ENCODE results near the gene PREPL. TPM values are rescaled to one million over a fixed set of nuclear protein-coding genes. Genes with fewer than 3 reads are reported as not detected.

Gene PREPL
- total and polyA plus RNA-seq, 10 of the 15 experiments (the other 5 are each of a cell fraction or from before 2014, with no cell fraction given) = 9.2 to 43.0 (median 20.4) TPM

GRCh38 chr2:44361330-44362206 is at the start of gene PREPL, which contains the start of gene CAMKMT (continued):
- TF ChIP-seq, protein P1, sequence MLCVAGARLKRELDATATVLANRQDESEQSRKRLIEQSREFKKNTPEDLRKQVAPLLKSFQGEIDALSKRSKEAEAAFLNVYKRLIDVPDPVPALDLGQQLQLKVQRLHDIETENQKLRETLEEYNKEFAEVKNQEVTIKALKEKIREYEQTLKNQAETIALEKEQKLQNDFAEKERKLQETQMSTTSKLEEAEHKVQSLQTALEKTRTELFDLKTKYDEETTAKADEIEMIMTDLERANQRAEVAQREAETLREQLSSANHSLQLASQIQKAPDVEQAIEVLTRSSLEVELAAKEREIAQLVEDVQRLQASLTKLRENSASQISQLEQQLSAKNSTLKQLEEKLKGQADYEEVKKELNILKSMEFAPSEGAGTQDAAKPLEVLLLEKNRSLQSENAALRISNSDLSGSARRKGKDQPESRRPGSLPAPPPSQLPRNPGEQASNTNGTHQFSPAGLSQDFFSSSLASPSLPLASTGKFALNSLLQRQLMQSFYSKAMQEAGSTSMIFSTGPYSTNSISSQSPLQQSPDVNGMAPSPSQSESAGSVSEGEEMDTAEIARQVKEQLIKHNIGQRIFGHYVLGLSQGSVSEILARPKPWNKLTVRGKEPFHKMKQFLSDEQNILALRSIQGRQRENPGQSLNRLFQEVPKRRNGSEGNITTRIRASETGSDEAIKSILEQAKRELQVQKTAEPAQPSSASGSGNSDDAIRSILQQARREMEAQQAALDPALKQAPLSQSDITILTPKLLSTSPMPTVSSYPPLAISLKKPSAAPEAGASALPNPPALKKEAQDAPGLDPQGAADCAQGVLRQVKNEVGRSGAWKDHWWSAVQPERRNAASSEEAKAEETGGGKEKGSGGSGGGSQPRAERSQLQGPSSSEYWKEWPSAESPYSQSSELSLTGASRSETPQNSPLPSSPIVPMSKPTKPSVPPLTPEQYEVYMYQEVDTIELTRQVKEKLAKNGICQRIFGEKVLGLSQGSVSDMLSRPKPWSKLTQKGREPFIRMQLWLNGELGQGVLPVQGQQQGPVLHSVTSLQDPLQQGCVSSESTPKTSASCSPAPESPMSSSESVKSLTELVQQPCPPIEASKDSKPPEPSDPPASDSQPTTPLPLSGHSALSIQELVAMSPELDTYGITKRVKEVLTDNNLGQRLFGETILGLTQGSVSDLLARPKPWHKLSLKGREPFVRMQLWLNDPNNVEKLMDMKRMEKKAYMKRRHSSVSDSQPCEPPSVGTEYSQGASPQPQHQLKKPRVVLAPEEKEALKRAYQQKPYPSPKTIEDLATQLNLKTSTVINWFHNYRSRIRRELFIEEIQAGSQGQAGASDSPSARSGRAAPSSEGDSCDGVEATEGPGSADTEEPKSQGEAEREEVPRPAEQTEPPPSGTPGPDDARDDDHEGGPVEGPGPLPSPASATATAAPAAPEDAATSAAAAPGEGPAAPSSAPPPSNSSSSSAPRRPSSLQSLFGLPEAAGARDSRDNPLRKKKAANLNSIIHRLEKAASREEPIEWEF (IDR thresholded peaks at IDR 0.05; ENCODE audit: insufficient replicate concordance, low read depth, low read length) = peak; percentile 31
- TF ChIP-seq HSF1 (IDR thresholded peaks at IDR 0.05; ENCODE audit: low read depth, low read length) (no peak), BHLHE40 (IDR thresholded peaks at IDR 0.05; ENCODE audit: borderline replicate concordance in 1 of 2, low read depth in 2 of 2, low read length in 1 of 2) (peak; percentile 87 to 93), LARP7 (IDR thresholded peaks at IDR 0.05) (peak; percentile 88), PML (IDR thresholded peaks at IDR 0.05; ENCODE audit: low read length) (peak; percentile 36; the same call in 1 of the 2 replicates), GABPA (IDR thresholded peaks at IDR 0.05; ENCODE audit: low read depth) (no peak), E2F8 (IDR thresholded peaks at IDR 0.05; ENCODE audit: low read depth, partially characterized antibody) (no peak), POLR2AphosphoS5 (IDR thresholded peaks at IDR 0.05; ENCODE audit: low read length) (peak; percentile 98), IKZF2 (IDR thresholded peaks at IDR 0.05) (no peak), KAT2A (conservative IDR thresholded peaks at IDR 0.05; ENCODE audit: control insufficient read depth, low read depth, low read length) (no peak), RCOR1 (conservative IDR thresholded peaks at IDR 0.05; ENCODE audit: low read depth, low read length) (no peak; the same call in 1 of the 2 replicates), PAX5 (IDR thresholded peaks at IDR 0.05; ENCODE audit: borderline replicate concordance, low read depth, low read length) (peak; percentile 9; the same call in 1 of the 2 replicates), TBL1XR1 (IDR thresholded peaks at IDR 0.05; ENCODE audit: low read depth, low read length) (no peak; the same call in 1 of the 2 replicates)
- TF ChIP-seq, protein P2, sequence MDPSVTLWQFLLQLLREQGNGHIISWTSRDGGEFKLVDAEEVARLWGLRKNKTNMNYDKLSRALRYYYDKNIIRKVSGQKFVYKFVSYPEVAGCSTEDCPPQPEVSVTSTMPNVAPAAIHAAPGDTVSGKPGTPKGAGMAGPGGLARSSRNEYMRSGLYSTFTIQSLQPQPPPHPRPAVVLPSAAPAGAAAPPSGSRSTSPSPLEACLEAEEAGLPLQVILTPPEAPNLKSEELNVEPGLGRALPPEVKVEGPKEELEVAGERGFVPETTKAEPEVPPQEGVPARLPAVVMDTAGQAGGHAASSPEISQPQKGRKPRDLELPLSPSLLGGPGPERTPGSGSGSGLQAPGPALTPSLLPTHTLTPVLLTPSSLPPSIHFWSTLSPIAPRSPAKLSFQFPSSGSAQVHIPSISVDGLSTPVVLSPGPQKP (IDR thresholded peaks at IDR 0.05; ENCODE audit: low read depth, low read length) = peak; percentile 31; the same call in 1 of the 2 replicates
- TF ChIP-seq, protein P3, sequence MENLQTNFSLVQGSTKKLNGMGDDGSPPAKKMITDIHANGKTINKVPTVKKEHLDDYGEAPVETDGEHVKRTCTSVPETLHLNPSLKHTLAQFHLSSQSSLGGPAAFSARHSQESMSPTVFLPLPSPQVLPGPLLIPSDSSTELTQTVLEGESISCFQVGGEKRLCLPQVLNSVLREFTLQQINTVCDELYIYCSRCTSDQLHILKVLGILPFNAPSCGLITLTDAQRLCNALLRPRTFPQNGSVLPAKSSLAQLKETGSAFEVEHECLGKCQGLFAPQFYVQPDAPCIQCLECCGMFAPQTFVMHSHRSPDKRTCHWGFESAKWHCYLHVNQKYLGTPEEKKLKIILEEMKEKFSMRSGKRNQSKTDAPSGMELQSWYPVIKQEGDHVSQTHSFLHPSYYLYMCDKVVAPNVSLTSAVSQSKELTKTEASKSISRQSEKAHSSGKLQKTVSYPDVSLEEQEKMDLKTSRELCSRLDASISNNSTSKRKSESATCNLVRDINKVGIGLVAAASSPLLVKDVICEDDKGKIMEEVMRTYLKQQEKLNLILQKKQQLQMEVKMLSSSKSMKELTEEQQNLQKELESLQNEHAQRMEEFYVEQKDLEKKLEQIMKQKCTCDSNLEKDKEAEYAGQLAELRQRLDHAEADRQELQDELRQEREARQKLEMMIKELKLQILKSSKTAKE (IDR thresholded peaks at IDR 0.05; ENCODE audit: low read depth, poor library complexity, severe bottlenecking) = peak; percentile 35
